Suprapubic skin (tissue), 4 donors: ENCODE measurements around the gene SERAC1.

Source experiments
- CTCF ChIP-seq, 2 donors: fragments of 200-600 bp in 1 of 2; fragments of 450-650 bp in 1 of 2; sonication (generic) in 1 of 2; IDR thresholded peaks; one replicate each; pipeline ENCODE4 v1.5.1; 2016 to 2019; ENCODE audit warnings: antibody characterized with exemption in 2 of 2, mild to moderate bottlenecking in 1 of 2, moderate library complexity in 1 of 2
- EP300 ChIP-seq: sonication (generic); formaldehyde crosslinking; IDR thresholded peaks from one replicate; pipeline ENCODE4 v1.6.1; 2017; ENCODE audit warnings: antibody characterized with exemption
- POLR2A ChIP-seq, 2 donors: fragments of 450-650 bp; IDR thresholded peaks; one replicate each; pipeline ENCODE4 v1.6.1; 2017; ENCODE audit warnings: antibody characterized with exemption in 2 of 2, mild to moderate bottlenecking in 2 of 2, moderate library complexity in 2 of 2
- POLR2AphosphoS5 ChIP-seq, 3 donors: sonication (generic); formaldehyde crosslinking; IDR thresholded peaks; one replicate each; pipeline ENCODE4 v1.6.1; 2017; ENCODE audit warnings: antibody characterized with exemption in 3 of 3

- TF ChIP-seq POLR2A (IDR thresholded peaks at IDR 0.05) (no peak), CTCF (IDR thresholded peaks at IDR 0.05) (no peak), EP300 (no peak), POLR2AphosphoS5 (IDR thresholded peaks at IDR 0.05) (no peak)
These were observed 9.9 kb downstream of the SERAC1 start for GRCh38 chr6:158158123-158158522.
